Endothelial cell of umbilical vein (primary cell): ENCODE results near the gene CTBP2. TPM values are rescaled to one million over a fixed set of nuclear protein-coding genes. Genes with fewer than 3 reads are reported as not detected.

Experiments used
- BruUV-seq: library from RNA; stranded (reverse); fragments of 400-500 nt; replicated peaks from 2 replicates; lab custom pipeline; 2021; lab: Mats Ljungman, UMichigan
- CTCF ChIA-PET: fragments of 300-600, 350-600 bp; sonication (Branson Sonifier 250); formaldehyde crosslinking; loops from one replicate; lab custom pipeline; 2021; ENCODE audit warnings: antibody characterized with exemption, inconsistent platforms; lab: Charles Lee
- POLR2A ChIA-PET: fragments of 300-600, 350-600 bp; sonication (Branson Sonifier 250); formaldehyde crosslinking; loops from one replicate; lab custom pipeline; 2021; ENCODE audit warnings: antibody characterized with exemption, inconsistent platforms; lab: Charles Lee
- DNase-seq: peaks from one replicate; pipeline ENCODE4 v3.0.0-alpha.2; 2011; ENCODE audit warnings: low read depth, low spot score
- FAIRE-seq: peaks from 2 replicates; lab custom pipeline; 2011; peaks lifted over from hg19 to GRCh38; lab: Jason Lieb, UNC
- H2AFZ ChIP-seq: 2 replicates; pipeline ENCODE4 v1.6.0; 2012; ENCODE audit warnings: low read depth, low read length, control low read depth, inconsistent platforms
- H3K27ac ChIP-seq: 2 replicates; pipeline ENCODE4 v1.5.1; 2011; ENCODE audit warnings: low read depth, mild to moderate bottlenecking, control low read depth, low read length, moderate library complexity; ENCODE audit not compliant: insufficient read depth
- H3K27me3 ChIP-seq, 2 experiments: 2 replicates each; pipeline versions ENCODE4 v1.6.0 to v1.6.1; 2011; ENCODE audit warnings: low read length in 2 of 2, mixed read lengths in 1 of 2; ENCODE audit not compliant: control insufficient read depth in 2 of 2, insufficient read depth in 2 of 2
- H3K36me3 ChIP-seq, 2 experiments: 2 replicates in 1 of 2; 3 replicates in 1 of 2; pipeline ENCODE4 v1.5.1; 2011; ENCODE audit warnings: low read length in 2 of 2, mild to moderate bottlenecking in 1 of 2, moderate library complexity in 1 of 2; ENCODE audit not compliant: control insufficient read depth in 2 of 2, insufficient read depth in 2 of 2; ENCODE audit errors: extremely low read depth in 1 of 2
- H3K4me1 ChIP-seq: 3 replicates; pipeline ENCODE4 v1.5.1; 2011; ENCODE audit warnings: mild to moderate bottlenecking, low read length; ENCODE audit not compliant: control insufficient read depth, insufficient read depth; ENCODE audit errors: extremely low read depth
- H3K4me2 ChIP-seq: 2 replicates; pipeline ENCODE4 v1.6.1; 2011; ENCODE audit warnings: low read length, control low read depth, mixed read lengths; ENCODE audit not compliant: insufficient read depth
- H3K4me3 ChIP-seq, 3 experiments: fragments of 200-600 bp in 1 of 3; sonication (generic), shearing (Covaris generic) in 1 of 3; replicated peaks in 1 of 3; 2 replicates each; pipeline ENCODE4 v1.5.1; 2011 to 2016; ENCODE audit warnings: control low read depth in 3 of 3, low read length in 3 of 3, mild to moderate bottlenecking in 2 of 3, inconsistent platforms in 1 of 3, low read depth in 1 of 3, moderate library complexity in 1 of 3; ENCODE audit not compliant: insufficient read depth in 1 of 3
- H3K79me2 ChIP-seq: 2 replicates; pipeline ENCODE4 v1.6.0; 2012; ENCODE audit warnings: low read length, inconsistent platforms; ENCODE audit not compliant: control insufficient read depth, insufficient read depth
- H3K9ac ChIP-seq: replicated peaks from 2 replicates; pipeline ENCODE3; 2011; ENCODE audit warnings: low read length, control low read depth; ENCODE audit not compliant: insufficient read depth; ENCODE audit errors: extremely low read depth
- H3K9me1 ChIP-seq: replicated peaks from 3 replicates; pipeline ENCODE4 v1.6.0; 2011; ENCODE audit warnings: mild to moderate bottlenecking, low read length; ENCODE audit not compliant: control insufficient read depth, insufficient read depth; ENCODE audit errors: extremely low read depth
- H3K9me3 ChIP-seq: replicated peaks from 2 replicates; pipeline ENCODE4 v1.5.1; 2012; ENCODE audit warnings: low read length, inconsistent platforms; ENCODE audit not compliant: control insufficient read depth, insufficient read depth
- H4K20me1 ChIP-seq: replicated peaks from 2 replicates; pipeline ENCODE3; 2011; ENCODE audit warnings: mild to moderate bottlenecking, low read length; ENCODE audit not compliant: control insufficient read depth, insufficient read depth; ENCODE audit errors: extremely low read depth
- CTCF ChIP-seq, 2 donors: IDR thresholded peaks; 1 replicate in 1 of 2; 2 replicates in 1 of 2; pipeline ENCODE4 v1.5.1; 2011; ENCODE audit warnings: low read length in 2 of 2, mild to moderate bottlenecking in 2 of 2, moderate library complexity in 2 of 2, control low read depth in 1 of 2, inconsistent platforms in 1 of 2, low read depth in 1 of 2; ENCODE audit not compliant: insufficient read depth in 1 of 2; ENCODE audit errors: extremely low read depth in 1 of 2
- EZH2 ChIP-seq: IDR thresholded peaks from 2 replicates; pipeline ENCODE4 v1.6.1; 2012; ENCODE audit warnings: borderline replicate concordance, low read depth, mild to moderate bottlenecking, moderate library complexity, low read length, inconsistent platforms; ENCODE audit not compliant: severe bottlenecking
- FOS ChIP-seq: IDR thresholded peaks from 2 replicates; pipeline ENCODE4 v1.6.1; 2011; ENCODE audit warnings: mild to moderate bottlenecking, low read length, moderate library complexity, borderline replicate concordance; ENCODE audit not compliant: insufficient read depth
- GATA2 ChIP-seq: IDR thresholded peaks from 2 replicates; pipeline ENCODE4 v1.7.0; 2011; ENCODE audit warnings: low read depth, mild to moderate bottlenecking, moderate library complexity, mixed read lengths, low read length; ENCODE audit not compliant: insufficient read length, insufficient read depth
- JUN ChIP-seq: IDR thresholded peaks from 2 replicates; pipeline ENCODE4 v1.6.1; 2011; ENCODE audit warnings: borderline replicate concordance, low read depth; ENCODE audit not compliant: insufficient read length, insufficient read depth
- MAX ChIP-seq: IDR thresholded peaks from 2 replicates; pipeline ENCODE4 v1.6.1; 2011; ENCODE audit not compliant: insufficient read depth, insufficient read length
- MYC ChIP-seq: IDR thresholded peaks from one replicate; pipeline ENCODE4 v1.6.1; 2011; ENCODE audit warnings: mild to moderate bottlenecking, low read depth, low read length
- POLR2A ChIP-seq: IDR thresholded peaks from 2 replicates; pipeline ENCODE4 v1.6.1; 2012; ENCODE audit warnings: low read depth, mild to moderate bottlenecking, control low read depth, low read length
- dilution Hi-C: fragments of 300-500 bp; cut with MboI; formaldehyde crosslinking; loops from one replicate; pipeline ENCODE4 v1.15.0; 2019; ENCODE audit warnings: low sequenced_read_pairs; ENCODE audit not compliant: extremely low pct_ligation_motif_present
- intact Hi-C: fragments of 100-400 bp; cut with micrococcal nuclease; formaldehyde crosslinking; loops from one replicate; pipeline ENCODE4 v1.10.0; 2022
- polyA plus RNA-seq, 4 experiments: library from polyadenylated mRNA; depleted of rRNA in 3 of 4; stranded (reverse) in 3 of 4; unstranded in 1 of 4; fragments of >200 nt; gene quantifications; 2 replicates each; pipeline versions ENCODE4 v1.2.1 to v1.2.3, GENCODE V29; 2011 to 2012; ENCODE audit warnings: missing spikeins in 1 of 4
- total RNA-seq: library from RNA; stranded (reverse); gene quantifications from 2 replicates; pipeline ENCODE4 v1.2.3, GENCODE V29; 2021

Gene CTBP2
- total and polyA plus RNA-seq, 2 donors (not counting 3 experiments of a cell fraction or from before 2014, with no cell fraction given): 118 to 128 TPM

- intact Hi-C loops (no loop called here), dilution Hi-C loops (no loop called here)
- Histone ChIP-seq H3K27me3 (no peaks in the 10 kb centered on the region), H3K27ac (no peak overlapping the region), H3K79me2 (peaks cover 17% of the 10 kb centered on the region), H4K20me1 (peaks cover 5% of the 10 kb centered on the region), H3K9me1 (no peaks in the 10 kb centered on the region), H2AFZ (no peak overlapping the region), H3K9ac (no peak overlapping the region), H3K4me1 (no peaks in the 10 kb centered on the region), H3K36me3 (peaks cover 2 to 12% of the 10 kb centered on the region in 2 experiments), H3K4me2 (no peak overlapping the region), H3K9me3 (no peaks in the 10 kb centered on the region), H3K4me3 (no peak overlapping the region)
- DNase-seq (no peak), FAIRE-seq (no peak)
- ChIA-PET CTCF (no interaction called here), POLR2A (no interaction called here)
- BruUV-seq: no TSS peak
- TF ChIP-seq JUN: no peak
- TF ChIP-seq GATA2: no peak
- TF ChIP-seq EZH2: no peak
- TF ChIP-seq POLR2A: no peak
- no peak for TF ChIP-seq MAX
- no peak for TF ChIP-seq FOS
- no peak for TF ChIP-seq MYC
Measured at GRCh38 chr10:124967255-124967654, 193.1 kb downstream of the CTBP2 start.

GRCh38 chr10:124966008-124966407 lies 194.4 kb downstream of the CTBP2 start:
- no peak overlapping the region for H3K4me2 ChIP-seq
- dilution Hi-C loops: no loop called here
- H3K79me2 ChIP-seq: peaks cover 20% of the 10 kb centered on the region
- no peak overlapping the region for H3K9ac ChIP-seq
- no peaks in the 10 kb centered on the region for H3K27me3 ChIP-seq
- no peak overlapping the region for H3K27ac ChIP-seq
- peaks cover 2 to 12% of the 10 kb centered on the region in 2 experiments for H3K36me3 ChIP-seq
- DNase-seq (no peak), FAIRE-seq (no peak)
- H3K9me1 ChIP-seq: no peaks in the 10 kb centered on the region
- no peak for TF ChIP-seq GATA2
- TF ChIP-seq CTCF (IDR thresholded peaks at IDR 0.05; ENCODE audit: extremely low read depth in 1 of 2, insufficient read depth in 1 of 2, low read depth in 1 of 2, low read length in 2 of 2): no peak
- no peak for TF ChIP-seq EZH2
- no peak for TF ChIP-seq JUN
- no peak for TF ChIP-seq FOS
- TF ChIP-seq MYC: no peak
- no peak for TF ChIP-seq POLR2A
- H3K4me3 ChIP-seq: no peak overlapping the region
- BruUV-seq: no TSS peak
- POLR2A ChIA-PET: no interaction called here
- H3K4me1 ChIP-seq: no peaks in the 10 kb centered on the region
- intact Hi-C loops: no loop called here
- CTCF ChIA-PET: interaction anchor here (2.0 kb wide), 1 partner anchor 10 kb away, joined by 6 read pairs; no protein-coding TSS in a partner anchor
- no peaks in the 10 kb centered on the region for H3K9me3 ChIP-seq
- no peak overlapping the region for H2AFZ ChIP-seq
- H4K20me1 ChIP-seq: peaks cover 7% of the 10 kb centered on the region
